ENCODE measurements around the gene SYPL1. TPM values are rescaled to one million over a fixed set of nuclear protein-coding genes. Genes with fewer than 3 reads are reported as not detected.

Gene SYPL1
- 39.2 and 41.9 TPM in 2 replicates for total RNA-seq (2021)
- long read RNA-seq, transcript SYPL1-205 (6 exons, 1,193 nt): minor isoform, 7 of 659 reads
- long read RNA-seq, transcript SYPL1-202 (5 exons, 2,151 nt): major isoform, 612 of 659 reads
- long read RNA-seq, partial matches to known transcripts: 10 of 659 reads
- long read RNA-seq, other reads (novel, unspliced or antisense): 25 of 659 reads

DNA sequence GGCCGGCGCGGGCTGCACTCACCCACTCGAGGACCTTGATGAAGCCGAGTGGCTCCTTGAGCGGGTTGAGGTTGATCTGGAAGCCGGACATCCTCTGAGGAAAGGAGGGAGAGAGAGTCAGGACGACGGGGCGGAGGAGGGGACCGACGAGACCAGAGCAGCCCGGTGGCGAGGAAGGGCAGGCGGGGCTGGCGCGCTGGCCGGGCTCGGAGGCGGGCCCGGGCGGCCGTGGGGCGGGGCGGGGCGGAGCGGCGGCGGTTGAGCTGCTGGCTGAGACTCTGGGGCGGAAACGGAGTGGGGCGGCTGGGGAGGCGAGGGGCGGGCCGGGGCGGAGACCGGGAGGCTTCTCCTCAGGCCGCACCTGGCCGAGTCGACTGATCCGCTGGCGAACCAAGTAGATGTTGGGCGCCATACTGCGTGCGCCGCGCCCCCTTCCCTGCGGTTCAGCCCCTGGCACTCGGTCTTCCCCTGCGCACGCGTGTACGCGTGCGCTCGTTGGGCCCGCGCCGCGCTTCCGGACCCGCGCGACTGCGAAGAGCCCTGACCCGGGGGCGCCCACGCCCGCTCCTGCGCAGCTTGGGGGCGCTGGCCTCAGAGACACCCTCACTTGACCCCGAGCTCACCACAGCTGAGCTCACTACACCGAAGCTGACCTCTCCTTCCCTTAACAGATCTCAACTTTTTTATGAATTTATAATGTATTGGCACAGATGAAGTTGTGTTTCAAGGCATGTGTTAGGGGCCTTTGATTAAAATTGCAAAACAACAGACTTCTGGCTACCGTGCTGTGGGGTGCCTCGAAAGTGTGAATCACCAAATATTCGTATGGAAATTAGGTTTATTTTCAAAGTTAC, at the start of gene SYPL1:
TSS of gene SYPL1 (minus strand) at position 195 of the 854 bp plus-strand sequence. CDS start at position 91, 104 bp downstream.
- no peak within 1 kb of the TSS for H4K91ac ChIP-seq (ENCODE audit: insufficient read length, low read depth, low read length)
- Mint-ChIP-seq H3K27ac (peak within 1 kb of the TSS; percentile 69 to 87 (median 83); a peak in 5 of 7 replicates), H3K4me3 (peak within 1 kb of the TSS; percentile 83 to 92), H3K36me3 (ENCODE audit: insufficient read depth in 1 of 3, low read depth in 3 of 3) (no peaks in the 10 kb centered on the region; a peak in 2 of 7 replicates), H3K4me1 (peaks cover 37 to 45% of the 10 kb centered on the region in 2 experiments), H3K9me3 (no peaks in the 10 kb centered on the region), H3K27me3 (ENCODE audit: low read depth) (peaks cover 5% of the 10 kb centered on the region)
- H2BK5ac ChIP-seq (ENCODE audit: insufficient read length, low read length): no peak within 1 kb of the TSS
- no peaks in the 10 kb centered on the region; the same call in none of the 2 replicates for H3K79me2 ChIP-seq (ENCODE audit: insufficient read depth, low read length)
- TF ChIP-seq, protein P1, sequence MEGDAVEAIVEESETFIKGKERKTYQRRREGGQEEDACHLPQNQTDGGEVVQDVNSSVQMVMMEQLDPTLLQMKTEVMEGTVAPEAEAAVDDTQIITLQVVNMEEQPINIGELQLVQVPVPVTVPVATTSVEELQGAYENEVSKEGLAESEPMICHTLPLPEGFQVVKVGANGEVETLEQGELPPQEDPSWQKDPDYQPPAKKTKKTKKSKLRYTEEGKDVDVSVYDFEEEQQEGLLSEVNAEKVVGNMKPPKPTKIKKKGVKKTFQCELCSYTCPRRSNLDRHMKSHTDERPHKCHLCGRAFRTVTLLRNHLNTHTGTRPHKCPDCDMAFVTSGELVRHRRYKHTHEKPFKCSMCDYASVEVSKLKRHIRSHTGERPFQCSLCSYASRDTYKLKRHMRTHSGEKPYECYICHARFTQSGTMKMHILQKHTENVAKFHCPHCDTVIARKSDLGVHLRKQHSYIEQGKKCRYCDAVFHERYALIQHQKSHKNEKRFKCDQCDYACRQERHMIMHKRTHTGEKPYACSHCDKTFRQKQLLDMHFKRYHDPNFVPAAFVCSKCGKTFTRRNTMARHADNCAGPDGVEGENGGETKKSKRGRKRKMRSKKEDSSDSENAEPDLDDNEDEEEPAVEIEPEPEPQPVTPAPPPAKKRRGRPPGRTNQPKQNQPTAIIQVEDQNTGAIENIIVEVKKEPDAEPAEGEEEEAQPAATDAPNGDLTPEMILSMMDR (conservative IDR thresholded peaks at IDR 0.05): no peak
- peak within 1 kb of the TSS; percentile 77 for H3K18ac ChIP-seq (ENCODE audit: insufficient read length, low read depth, low read length)
- no peaks in the 10 kb centered on the region for H3K9me3 ChIP-seq (ENCODE audit: control insufficient read depth, low read depth, low read length)
- no peak within 1 kb of the TSS for H2AFZ ChIP-seq (ENCODE audit: low read length)
- DNase-seq: peak; percentile 96
- no peaks in the 10 kb centered on the region for H4K20me1 ChIP-seq (ENCODE audit: control insufficient read depth, insufficient read depth, insufficient read length)
- peaks cover 4% of the 10 kb centered on the region for H3K23me2 ChIP-seq (ENCODE audit: insufficient read length, low read depth, low read length, poor library complexity, severe bottlenecking)
- H3K56ac ChIP-seq (ENCODE audit: insufficient read length, low read depth, low read length): no peak within 1 kb of the TSS
- no peak within 1 kb of the TSS for H3K4ac ChIP-seq (ENCODE audit: low read depth, low read length)
- H2BK15ac ChIP-seq (ENCODE audit: low read depth, low read length): no peak within 1 kb of the TSS
- no peaks in the 10 kb centered on the region for H3K79me1 ChIP-seq (ENCODE audit: insufficient read depth, low read depth, low read length, poor library complexity, severe bottlenecking)
- no peak within 1 kb of the TSS for H3T11ph ChIP-seq (ENCODE audit: low read length)
- H3K23ac ChIP-seq (ENCODE audit: insufficient read length, low read depth, low read length): no peak within 1 kb of the TSS
- H2AK5ac ChIP-seq (ENCODE audit: insufficient read length, low read length): no peak within 1 kb of the TSS
- H2BK120ac ChIP-seq (ENCODE audit: low read depth, low read length, poor library complexity, severe bottlenecking): no peak within 1 kb of the TSS
- H3K27ac ChIP-seq (ENCODE audit: insufficient read length, low read depth, low read length): no peak within 1 kb of the TSS
- H3K27me3 ChIP-seq (ENCODE audit: insufficient read depth, low read length): no peaks in the 10 kb centered on the region
- H4K8ac ChIP-seq (replicated peaks; ENCODE audit: insufficient read length, low read depth, low read length): no peak within 1 kb of the TSS
- H3K9ac ChIP-seq (ENCODE audit: extremely low read depth, insufficient read length, low read length): peak within 1 kb of the TSS; percentile 86
- peaks cover 10% of the 10 kb centered on the region for H3K4me1 ChIP-seq (ENCODE audit: insufficient read depth, low read length)
- H2BK12ac ChIP-seq (ENCODE audit: insufficient read length, low read depth, low read length): no peak within 1 kb of the TSS
- peak within 1 kb of the TSS; percentile 85 for H3K4me2 ChIP-seq (ENCODE audit: insufficient read depth, insufficient read length, low read length)
- H3K14ac ChIP-seq (ENCODE audit: insufficient read depth, low read length): peak within 1 kb of the TSS; percentile 93
- WGBS (ENCODE audit: extremely low coverage, insufficient read length, low lambda C conversion rate): no CpG with 5 or more reads among the region's 76 CpGs
- H2BK20ac ChIP-seq (ENCODE audit: low read depth, low read length, poor library complexity, severe bottlenecking): no peak within 1 kb of the TSS
- H4K5ac ChIP-seq (ENCODE audit: insufficient read length, low read depth, low read length): no peak within 1 kb of the TSS

Measured in H9 (cell line).